ENCODE measurements around the gene ZDHHC1.

Gene ZDHHC1

GRCh38 chr16:67415872-67416793, at the start of gene ZDHHC1:
TSS of gene ZDHHC1 (minus strand) at chr16:67416477. CDS start at chr16:67407775, 8,702 bp downstream.
- DNase-seq: peak; percentile 66

GRCh38 chr16:67464565-67464964, 48.3 kb upstream of the ZDHHC1 start:
- no peak for DNase-seq

GRCh38 chr16:67463691-67464090, 47.4 kb upstream of the ZDHHC1 start:
- no peak for DNase-seq

- no peak for DNase-seq
Observed at GRCh38 chr16:67463059-67463458, 46.8 kb upstream of the ZDHHC1 start.

GRCh38 chr16:67462279-67462655, 46.0 kb upstream of the ZDHHC1 start:
- DNase-seq: no peak

GRCh38 chr16:67461600-67462278, 45.5 kb upstream of the ZDHHC1 start:
- DNase-seq: no peak

- DNase-seq: no peak
Observed at GRCh38 chr16:67460961-67461360, 44.7 kb upstream of the ZDHHC1 start.

GRCh38 chr16:67460168-67460567, 43.9 kb upstream of the ZDHHC1 start:
- DNase-seq: no peak

- no peak for DNase-seq
Observed at GRCh38 chr16:67459861-67460150, 43.5 kb upstream of the ZDHHC1 start.

- DNase-seq: no peak
Observed at GRCh38 chr16:67459066-67459860, 43.0 kb upstream of the ZDHHC1 start.

GRCh38 chr16:67458121-67458641, 41.9 kb upstream of the ZDHHC1 start:
- DNase-seq: no peak

- DNase-seq: no peak
Observed at GRCh38 chr16:67457611-67458010, 41.3 kb upstream of the ZDHHC1 start.

GRCh38 chr16:67456391-67457081, 40.3 kb upstream of the ZDHHC1 start:
- DNase-seq: peak; percentile 27

- no peak for DNase-seq
Observed at GRCh38 chr16:67454852-67455251, 38.6 kb upstream of the ZDHHC1 start.

GRCh38 chr16:67454104-67454503, 37.8 kb upstream of the ZDHHC1 start:
- DNase-seq: no peak

- no peak for DNase-seq
Observed at GRCh38 chr16:67451704-67452435, 35.6 kb upstream of the ZDHHC1 start.

GRCh38 chr16:67451061-67451703, 34.9 kb upstream of the ZDHHC1 start:
- DNase-seq: no peak

GRCh38 chr16:67449739-67450138, 33.5 kb upstream of the ZDHHC1 start:
- DNase-seq: no peak

- no peak for DNase-seq
Observed at GRCh38 chr16:67449336-67449735, 33.1 kb upstream of the ZDHHC1 start.

GRCh38 chr16:67448580-67448979, 32.3 kb upstream of the ZDHHC1 start:
- DNase-seq: no peak

- peak; percentile 87 for DNase-seq
Observed at GRCh38 chr16:67447508-67448076, 31.3 kb upstream of the ZDHHC1 start.
